Chondrocyte (in vitro differentiated cells): Measurements from ENCODE around the gene BASP1. TPM values are rescaled to one million over a fixed set of nuclear protein-coding genes. Genes with fewer than 3 reads are reported as not detected.
A peak's percentile ranks its signal among the peaks of the same experiment; 100 is the strongest.
"Not testable (repeated sequence)": the region's sequence is repeated elsewhere in the genome, so short reads cannot be mapped to it uniquely, and the experiment has no call there.

Experiments used
- DNase-seq: peaks from one replicate; pipeline ENCODE4 v3.0.0; 2021; ENCODE audit warnings: mixed read lengths, low spot score
- H3K27ac Mint-ChIP-seq: one replicate; pipeline ENCODE4 v1.8.0; 2021; ENCODE audit warnings: mild to moderate bottlenecking, moderate library complexity, mixed read lengths; ENCODE audit not compliant: unreplicated experiment
- H3K27me3 Mint-ChIP-seq: 2 replicates; pipeline ENCODE4 v1.8.0; 2021; ENCODE audit warnings: low read depth, mixed read lengths
- H3K36me3 Mint-ChIP-seq: 2 replicates; pipeline ENCODE4 v1.8.0; 2021; ENCODE audit warnings: low read depth, mixed read lengths
- H3K4me1 Mint-ChIP-seq: 2 replicates; pipeline ENCODE4 v1.8.0; 2021; ENCODE audit warnings: low read depth, mild to moderate bottlenecking, mixed read lengths
- H3K4me3 Mint-ChIP-seq: one replicate; pipeline ENCODE4 v1.8.0; 2021; ENCODE audit warnings: mild to moderate bottlenecking, moderate library complexity, mixed read lengths; ENCODE audit not compliant: unreplicated experiment
- H3K9me3 Mint-ChIP-seq: 2 replicates; pipeline ENCODE4 v1.8.0; 2021; ENCODE audit warnings: low read depth, mixed read lengths
- CTCF ChIP-seq: fragments of 200-600 bp; sonication (generic); IDR thresholded peaks from 2 replicates; pipeline ENCODE4 v1.5.0; 2021; ENCODE audit warnings: antibody characterized with exemption, mild to moderate bottlenecking, moderate library complexity
- total RNA-seq: library from RNA; stranded (reverse); gene quantifications from 3 replicates; pipeline ENCODE4 v1.2.1, GENCODE V29; 2021

Gene BASP1
- total RNA-seq, 1 donor from 2014 or later = 181 TPM

GRCh38 chr5:17316970-17317459 lies 99.6 kb downstream of the BASP1 start:
- H3K27me3 Mint-ChIP-seq = no peaks in the 10 kb centered on the region
- no peak for TF ChIP-seq CTCF
- H3K4me1 Mint-ChIP-seq = peaks cover 30% of the 10 kb centered on the region
- H3K36me3 Mint-ChIP-seq = no peaks in the 10 kb centered on the region
- no peak overlapping the region for H3K4me3 Mint-ChIP-seq
- H3K9me3 Mint-ChIP-seq = no peaks in the 10 kb centered on the region
- DNase-seq = no peak
- peak overlapping the region; percentile 62 for H3K27ac Mint-ChIP-seq

- Mint-ChIP-seq H3K36me3 (no peaks in the 10 kb centered on the region), H3K4me1 (peaks cover 30% of the 10 kb centered on the region), H3K27ac (peak overlapping the region; percentile 32), H3K9me3 (no peaks in the 10 kb centered on the region), H3K27me3 (no peaks in the 10 kb centered on the region), H3K4me3 (no peak overlapping the region)
- no peak for TF ChIP-seq CTCF
- no peak for DNase-seq
Measured at GRCh38 chr5:17317473-17317872, 100.0 kb downstream of the BASP1 start.

- not testable (repeated sequence) for H3K27me3 Mint-ChIP-seq, H3K9me3 Mint-ChIP-seq, H3K36me3 Mint-ChIP-seq, DNase-seq, H3K27ac Mint-ChIP-seq, H3K4me3 Mint-ChIP-seq
- peaks cover 30% of the 10 kb centered on the region for H3K4me1 Mint-ChIP-seq
Measured at GRCh38 chr5:17319095-17319494, 101.7 kb downstream of the BASP1 start.

- Mint-ChIP-seq H3K4me3 (no peak overlapping the region), H3K27me3 (no peaks in the 10 kb centered on the region), H3K9me3 (no peaks in the 10 kb centered on the region), H3K4me1 (peaks cover 3% of the 10 kb centered on the region), H3K27ac (no peak overlapping the region), H3K36me3 (no peaks in the 10 kb centered on the region)
- no peak for DNase-seq
- TF ChIP-seq CTCF = no peak
Measured at GRCh38 chr5:17325770-17326599, 108.6 kb downstream of the BASP1 start.
